ENCODE results near the gene EFNA3. TPM values are rescaled to one million over a fixed set of nuclear protein-coding genes. Genes with fewer than 3 reads are reported as not detected.

Gene EFNA3
- total RNA-seq, 4 donors from 2014 or later, result 0.55 to 1.8 (median 1.6) TPM; not detected in 1

DNA sequence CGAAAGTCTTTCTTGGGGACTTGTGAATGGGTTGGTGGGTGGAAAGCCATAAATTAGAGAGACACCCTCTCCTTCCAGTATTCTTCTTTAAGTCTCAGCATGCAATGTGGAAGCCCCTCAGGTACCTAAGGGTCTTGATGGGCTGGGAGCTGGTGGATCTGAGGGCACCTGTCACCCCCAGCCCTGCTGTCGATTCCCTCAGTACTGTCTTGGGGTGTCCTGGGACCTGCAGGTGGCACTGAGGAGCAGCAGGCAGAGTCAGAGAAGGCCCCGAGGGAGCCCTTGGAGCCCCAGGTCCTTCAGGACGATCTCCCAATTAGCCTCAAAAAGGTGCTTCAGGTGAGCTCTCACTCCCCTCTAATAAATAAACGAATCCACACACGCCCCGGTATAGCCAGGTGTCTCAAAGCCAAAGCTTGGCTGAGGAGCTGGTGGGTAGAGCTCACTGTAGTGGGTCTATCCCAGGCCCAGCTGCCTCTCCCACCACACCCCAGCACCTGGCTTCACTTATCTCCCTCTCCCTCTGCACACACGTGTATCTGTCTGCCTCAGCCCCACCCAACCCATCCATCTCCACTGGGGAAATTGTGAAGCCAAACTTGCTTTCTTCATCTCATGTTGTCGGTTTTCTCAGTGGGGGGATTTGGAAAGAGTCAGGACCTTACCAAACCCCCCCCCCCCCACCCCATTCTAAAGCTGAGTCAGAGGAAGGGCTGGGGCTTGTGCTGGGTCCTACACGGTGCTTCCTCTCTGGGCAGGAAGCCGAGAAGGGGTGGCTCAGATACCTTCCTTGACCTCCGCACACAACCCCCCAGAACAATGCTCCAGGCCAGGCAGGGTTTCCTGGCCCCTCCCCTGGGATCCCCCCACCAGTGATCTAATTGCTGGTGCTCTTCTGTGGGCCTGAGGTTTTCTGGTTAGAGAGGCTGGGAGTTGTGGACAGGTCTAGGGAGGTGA is 25.9 kb upstream of the EFNA3 start:
- no peaks in the 10 kb centered on the region for H3K9me3 ChIP-seq
- H3K4me3 ChIP-seq, result peak overlapping the region; percentile 82 to 96 (median 90)
- intact Hi-C loops (cut with DNase I; ENCODE audit: low total_unique reads) (loop anchor here (5.0 kb wide), 1 partner anchor 80 kb away; the partner anchor contains the start of genes CKS1B and SHC1), in situ Hi-C loops (cut with MboI; ENCODE audit: low sequenced_read_pairs in 4 of 4) (loop anchor here in 1 of 4 donors (25.0 kb wide), 1 partner anchor 90 kb away; the partner anchor contains the start of genes CKS1B, PBXIP1, PYGO2 and SHC1)
- DNase-seq (no peak), ATAC-seq (no peak)
- H3K27ac ChIP-seq, result peak overlapping the region; percentile 90 to 99 (median 94)
- peaks cover 25 to 29% of the 10 kb centered on the region in 2 donors for H3K4me1 ChIP-seq
- no peaks in the 10 kb centered on the region for H3K27me3 ChIP-seq
- H3K36me3 ChIP-seq, result peaks cover 0 to 37% of the 10 kb centered on the region in 2 donors
- TF ChIP-seq, protein P1, sequence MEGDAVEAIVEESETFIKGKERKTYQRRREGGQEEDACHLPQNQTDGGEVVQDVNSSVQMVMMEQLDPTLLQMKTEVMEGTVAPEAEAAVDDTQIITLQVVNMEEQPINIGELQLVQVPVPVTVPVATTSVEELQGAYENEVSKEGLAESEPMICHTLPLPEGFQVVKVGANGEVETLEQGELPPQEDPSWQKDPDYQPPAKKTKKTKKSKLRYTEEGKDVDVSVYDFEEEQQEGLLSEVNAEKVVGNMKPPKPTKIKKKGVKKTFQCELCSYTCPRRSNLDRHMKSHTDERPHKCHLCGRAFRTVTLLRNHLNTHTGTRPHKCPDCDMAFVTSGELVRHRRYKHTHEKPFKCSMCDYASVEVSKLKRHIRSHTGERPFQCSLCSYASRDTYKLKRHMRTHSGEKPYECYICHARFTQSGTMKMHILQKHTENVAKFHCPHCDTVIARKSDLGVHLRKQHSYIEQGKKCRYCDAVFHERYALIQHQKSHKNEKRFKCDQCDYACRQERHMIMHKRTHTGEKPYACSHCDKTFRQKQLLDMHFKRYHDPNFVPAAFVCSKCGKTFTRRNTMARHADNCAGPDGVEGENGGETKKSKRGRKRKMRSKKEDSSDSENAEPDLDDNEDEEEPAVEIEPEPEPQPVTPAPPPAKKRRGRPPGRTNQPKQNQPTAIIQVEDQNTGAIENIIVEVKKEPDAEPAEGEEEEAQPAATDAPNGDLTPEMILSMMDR (IDR thresholded peaks at IDR 0.05 in 4 of 5, conservative IDR thresholded peaks at IDR 0.05 in 1 of 5), result no peak
- no peak for TF ChIP-seq POLR2A (IDR thresholded peaks at IDR 0.05)

DNA sequence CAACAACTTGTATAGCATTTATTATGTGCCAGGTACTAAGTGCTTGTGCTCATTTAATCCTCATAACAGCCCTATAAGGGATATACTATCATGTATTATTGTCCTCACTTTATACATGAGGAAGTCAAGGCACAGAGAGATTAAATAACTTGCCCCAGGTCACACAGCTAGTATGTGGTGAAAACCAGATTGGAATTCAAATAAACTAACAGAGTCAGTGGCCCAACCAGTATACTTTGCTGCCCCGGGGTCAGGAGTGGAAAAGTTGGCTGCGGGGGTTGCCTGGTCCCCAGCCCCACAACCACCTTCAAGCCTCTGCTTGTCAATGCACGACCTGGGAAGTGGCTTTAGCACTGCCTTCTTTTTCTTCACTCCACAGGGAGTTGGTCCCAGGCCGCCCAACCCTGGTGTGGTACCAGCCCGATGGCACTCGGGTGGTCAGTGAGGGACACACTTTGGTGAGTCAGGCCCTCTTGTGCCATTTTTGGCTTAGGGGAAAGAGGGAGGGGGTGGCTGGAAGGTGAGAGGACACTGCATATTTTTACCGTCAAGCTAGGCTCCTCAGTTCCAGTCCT is 25.0 kb upstream of the EFNA3 start:
- in situ Hi-C loops (cut with MboI; ENCODE audit: low sequenced_read_pairs in 4 of 4), result loop anchor here in 1 of 4 donors (25.0 kb wide), 1 partner anchor 91 kb away; the partner anchor contains the start of genes CKS1B, PBXIP1, PYGO2 and SHC1
- Histone ChIP-seq H3K36me3 (peaks cover 0 to 46% of the 10 kb centered on the region in 2 donors), H3K27ac (peak overlapping the region in 3 of 4 donors; percentile 49 to 94 (median 60)), H3K9me3 (no peaks in the 10 kb centered on the region), H3K4me1 (peaks cover 22 to 24% of the 10 kb centered on the region in 2 donors), H3K27me3 (no peaks in the 10 kb centered on the region), H3K4me3 (no peak overlapping the region)
- intact Hi-C loops (cut with DNase I; ENCODE audit: low total_unique reads), result loop anchor here (5.0 kb wide), 1 partner anchor 81 kb away; the partner anchor contains the start of genes CKS1B and SHC1
- no peak for ATAC-seq
- TF ChIP-seq, protein P1 (IDR thresholded peaks at IDR 0.05 in 4 of 5, conservative IDR thresholded peaks at IDR 0.05 in 1 of 5), result no peak
- TF ChIP-seq POLR2A (IDR thresholded peaks at IDR 0.05), result no peak
- no peak for DNase-seq

DNA sequence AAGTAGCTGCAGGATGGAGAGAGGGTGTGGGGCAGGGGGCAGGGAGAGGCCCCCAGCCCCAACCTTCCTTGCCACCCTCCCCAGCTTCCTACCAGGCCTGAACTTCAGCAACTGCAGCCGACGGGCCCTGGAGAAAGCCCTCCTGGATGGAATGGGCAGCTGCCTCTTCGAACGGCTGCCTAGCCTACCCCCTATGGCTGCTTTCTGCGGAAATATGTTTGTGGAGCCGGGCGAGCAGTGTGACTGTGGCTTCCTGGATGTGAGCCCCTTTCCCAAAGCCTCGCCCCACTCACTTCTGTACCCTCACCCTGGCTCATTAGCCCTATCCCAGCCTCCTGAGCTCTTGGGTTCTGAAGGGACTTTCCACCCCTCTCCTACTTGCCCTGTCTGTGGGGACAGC is 21.5 kb upstream of the EFNA3 start:
- Histone ChIP-seq H3K9me3 (no peaks in the 10 kb centered on the region), H3K36me3 (peaks cover 0 to 68% of the 10 kb centered on the region in 2 donors), H3K4me1 (peaks cover 7% of the 10 kb centered on the region in 2 donors), H3K4me3 (no peak overlapping the region), H3K27ac (no peak overlapping the region), H3K27me3 (no peaks in the 10 kb centered on the region)
- DNase-seq (no peak), ATAC-seq (no peak)
- TF ChIP-seq, protein P1 (IDR thresholded peaks at IDR 0.05 in 4 of 5, conservative IDR thresholded peaks at IDR 0.05 in 1 of 5), result no peak
- no peak for TF ChIP-seq POLR2A (IDR thresholded peaks at IDR 0.05)
- in situ Hi-C loops (cut with MboI; ENCODE audit: low sequenced_read_pairs in 4 of 4) (loop anchor here in 1 of 4 donors (25.0 kb wide), 1 partner anchor 95 kb away; the partner anchor contains the start of genes CKS1B, PBXIP1, PYGO2 and SHC1), intact Hi-C loops (cut with DNase I; ENCODE audit: low total_unique reads) (no loop called here)

DNA sequence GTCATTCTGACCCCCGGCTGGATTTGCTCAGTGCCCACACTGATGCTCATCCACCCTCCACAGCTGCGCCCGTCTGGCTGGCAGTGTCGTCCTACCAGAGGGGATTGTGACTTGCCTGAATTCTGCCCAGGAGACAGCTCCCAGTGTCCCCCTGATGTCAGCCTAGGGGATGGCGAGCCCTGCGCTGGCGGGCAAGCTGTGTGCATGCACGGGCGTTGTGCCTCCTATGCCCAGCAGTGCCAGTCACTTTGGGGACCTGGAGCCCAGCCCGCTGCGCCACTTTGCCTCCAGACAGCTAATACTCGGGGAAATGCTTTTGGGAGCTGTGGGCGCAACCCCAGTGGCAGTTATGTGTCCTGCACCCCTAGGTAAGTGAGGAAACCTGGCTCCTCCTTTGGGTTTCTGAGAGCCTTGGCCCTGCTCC is 20.8 kb upstream of the EFNA3 start:
- H3K36me3 ChIP-seq, result peaks cover 0 to 68% of the 10 kb centered on the region in 2 donors
- no peak overlapping the region for H3K4me3 ChIP-seq
- H3K9me3 ChIP-seq, result no peaks in the 10 kb centered on the region
- no peaks in the 10 kb centered on the region for H3K27me3 ChIP-seq
- no peak overlapping the region for H3K27ac ChIP-seq
- TF ChIP-seq, protein P1 (IDR thresholded peaks at IDR 0.05 in 4 of 5, conservative IDR thresholded peaks at IDR 0.05 in 1 of 5), result no peak
- TF ChIP-seq POLR2A (IDR thresholded peaks at IDR 0.05), result no peak
- DNase-seq (no peak), ATAC-seq (no peak)
- in situ Hi-C loops (cut with MboI; ENCODE audit: low sequenced_read_pairs in 4 of 4), result loop anchor here in 1 of 4 donors (25.0 kb wide), 1 partner anchor 95 kb away; the partner anchor contains the start of genes CKS1B, PBXIP1, PYGO2 and SHC1
- intact Hi-C loops (cut with DNase I; ENCODE audit: low total_unique reads), result no loop called here
- peaks cover 4 to 13% of the 10 kb centered on the region in 2 donors for H3K4me1 ChIP-seq

Data from gastrocnemius medialis (tissue), 4 donors.